ENCODE data around the gene PYM1.
"Not testable (repeated sequence)": the region's sequence is repeated elsewhere in the genome, so short reads cannot be mapped to it uniquely, and the experiment has no call there.

The PYM1 gene

DNA sequence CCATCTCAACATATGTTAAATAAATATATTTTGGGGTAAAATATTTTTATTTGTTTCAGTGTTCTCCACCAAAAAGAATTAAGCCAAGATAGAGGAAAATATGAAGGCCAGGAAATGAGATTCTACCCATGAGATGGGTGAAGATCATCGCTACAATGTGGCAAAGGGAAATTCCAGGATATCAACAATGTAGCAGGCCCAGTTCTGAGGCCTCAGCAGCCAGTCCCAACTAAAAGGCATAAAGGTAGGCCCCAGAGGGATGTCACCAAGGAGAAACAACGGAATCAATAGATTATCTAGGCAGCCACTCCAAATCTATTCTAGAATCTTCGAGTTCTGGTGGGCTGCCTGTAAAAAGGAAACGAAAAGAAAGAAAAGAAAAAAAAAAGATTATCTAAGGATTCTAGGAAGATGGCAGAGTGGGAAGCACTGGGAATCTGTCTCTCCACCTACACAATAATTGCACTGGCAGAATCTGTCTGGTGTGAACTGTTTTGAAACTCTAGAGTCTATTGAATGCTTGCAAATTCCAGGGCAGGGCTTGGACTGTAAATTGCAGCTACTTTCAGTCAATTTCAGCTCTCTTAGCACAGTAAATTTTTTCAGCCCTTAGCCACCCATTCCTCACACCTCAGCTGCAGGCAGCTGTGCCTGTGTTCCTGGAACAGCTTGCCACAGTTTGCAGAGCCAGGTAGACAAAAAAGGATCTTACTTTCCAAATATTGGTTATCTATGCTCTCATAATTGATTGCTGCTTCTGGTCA, 51.8 kb downstream of the PYM1 start:
- no peak overlapping the region for H2AFZ ChIP-seq (ENCODE audit: low read length)
- no peaks in the 10 kb centered on the region for H4K20me1 ChIP-seq (ENCODE audit: insufficient read depth, low read length, poor library complexity, severe bottlenecking)
- H3K36me3 ChIP-seq (ENCODE audit: insufficient read depth, low read length): no peaks in the 10 kb centered on the region
- H3K9me2 ChIP-seq (replicated peaks; ENCODE audit: low read depth, low read length): no peaks in the 10 kb centered on the region
- H3K9ac ChIP-seq (ENCODE audit: low read depth, low read length, poor library complexity, severe bottlenecking): no peak overlapping the region
- H3F3A ChIP-seq (ENCODE audit: low read depth): no peaks in the 10 kb centered on the region
- H3K4me2 ChIP-seq (ENCODE audit: low read depth, low read length, poor library complexity, severe bottlenecking): no peak overlapping the region
- no peaks in the 10 kb centered on the region for H3K79me2 ChIP-seq (ENCODE audit: insufficient read depth, low read length)
- TF ChIP-seq EZH2phosphoT487 (IDR thresholded peaks at IDR 0.05; ENCODE audit: borderline replicate concordance): no peak
- TF ChIP-seq, protein P1, sequence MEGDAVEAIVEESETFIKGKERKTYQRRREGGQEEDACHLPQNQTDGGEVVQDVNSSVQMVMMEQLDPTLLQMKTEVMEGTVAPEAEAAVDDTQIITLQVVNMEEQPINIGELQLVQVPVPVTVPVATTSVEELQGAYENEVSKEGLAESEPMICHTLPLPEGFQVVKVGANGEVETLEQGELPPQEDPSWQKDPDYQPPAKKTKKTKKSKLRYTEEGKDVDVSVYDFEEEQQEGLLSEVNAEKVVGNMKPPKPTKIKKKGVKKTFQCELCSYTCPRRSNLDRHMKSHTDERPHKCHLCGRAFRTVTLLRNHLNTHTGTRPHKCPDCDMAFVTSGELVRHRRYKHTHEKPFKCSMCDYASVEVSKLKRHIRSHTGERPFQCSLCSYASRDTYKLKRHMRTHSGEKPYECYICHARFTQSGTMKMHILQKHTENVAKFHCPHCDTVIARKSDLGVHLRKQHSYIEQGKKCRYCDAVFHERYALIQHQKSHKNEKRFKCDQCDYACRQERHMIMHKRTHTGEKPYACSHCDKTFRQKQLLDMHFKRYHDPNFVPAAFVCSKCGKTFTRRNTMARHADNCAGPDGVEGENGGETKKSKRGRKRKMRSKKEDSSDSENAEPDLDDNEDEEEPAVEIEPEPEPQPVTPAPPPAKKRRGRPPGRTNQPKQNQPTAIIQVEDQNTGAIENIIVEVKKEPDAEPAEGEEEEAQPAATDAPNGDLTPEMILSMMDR (conservative IDR thresholded peaks at IDR 0.05; ENCODE audit: low read length): no peak
- no peaks in the 10 kb centered on the region; the same call in 1 of the 2 replicates for H3K9me3 ChIP-seq (ENCODE audit: insufficient read depth, low read depth, low read length)
- no peaks in the 10 kb centered on the region for H3K27me3 ChIP-seq (ENCODE audit: insufficient read depth, low read length, poor library complexity, severe bottlenecking)
- no peak overlapping the region for H3K4me3 ChIP-seq (ENCODE audit: low read length, poor library complexity, severe bottlenecking)
- H3K4me1 ChIP-seq (ENCODE audit: insufficient read depth, low read length, poor library complexity, severe bottlenecking): no peaks in the 10 kb centered on the region

DNA sequence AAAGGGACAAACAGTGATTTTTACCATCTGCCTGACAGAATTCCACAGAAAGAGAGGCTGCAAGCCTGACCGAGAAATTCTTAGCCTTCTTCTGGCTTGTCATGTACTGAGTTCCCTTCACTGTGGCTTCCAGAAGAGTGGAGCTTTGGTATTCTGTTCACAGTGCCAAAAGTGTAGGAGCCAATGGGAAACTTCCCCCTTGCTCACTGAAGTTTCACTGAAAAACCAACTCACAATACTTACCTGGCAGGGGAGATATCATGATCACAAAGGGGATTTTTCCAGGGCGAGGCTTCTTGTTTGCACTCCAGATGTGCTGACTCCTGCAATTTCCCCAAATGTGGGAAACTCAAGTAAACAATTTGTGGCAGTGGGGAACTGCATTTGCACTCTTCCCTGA, 53.3 kb downstream of the PYM1 start:
- no peaks in the 10 kb centered on the region for H4K20me1 ChIP-seq (ENCODE audit: insufficient read depth, low read length, poor library complexity, severe bottlenecking)
- H3K4me1 ChIP-seq (ENCODE audit: insufficient read depth, low read length, poor library complexity, severe bottlenecking): no peaks in the 10 kb centered on the region
- H3K36me3 ChIP-seq (ENCODE audit: insufficient read depth, low read length): no peaks in the 10 kb centered on the region
- H2AFZ ChIP-seq (ENCODE audit: low read length): no peak overlapping the region
- H3K79me2 ChIP-seq (ENCODE audit: insufficient read depth, low read length): no peaks in the 10 kb centered on the region
- no peak overlapping the region for H3K4me3 ChIP-seq (ENCODE audit: low read length, poor library complexity, severe bottlenecking)
- no peaks in the 10 kb centered on the region for H3K9me2 ChIP-seq (replicated peaks; ENCODE audit: low read depth, low read length)
- H3F3A ChIP-seq (ENCODE audit: low read depth): no peaks in the 10 kb centered on the region
- H3K4me2 ChIP-seq (ENCODE audit: low read depth, low read length, poor library complexity, severe bottlenecking): no peak overlapping the region
- no peak overlapping the region for H3K9ac ChIP-seq (ENCODE audit: low read depth, low read length, poor library complexity, severe bottlenecking)
- H3K9me3 ChIP-seq (ENCODE audit: insufficient read depth, low read depth, low read length): no peaks in the 10 kb centered on the region; the same call in 1 of the 2 replicates
- TF ChIP-seq EZH2phosphoT487 (IDR thresholded peaks at IDR 0.05; ENCODE audit: borderline replicate concordance): no peak
- TF ChIP-seq, protein P1 (conservative IDR thresholded peaks at IDR 0.05; ENCODE audit: low read length): no peak
- H3K27me3 ChIP-seq (ENCODE audit: insufficient read depth, low read length, poor library complexity, severe bottlenecking): no peaks in the 10 kb centered on the region

DNA sequence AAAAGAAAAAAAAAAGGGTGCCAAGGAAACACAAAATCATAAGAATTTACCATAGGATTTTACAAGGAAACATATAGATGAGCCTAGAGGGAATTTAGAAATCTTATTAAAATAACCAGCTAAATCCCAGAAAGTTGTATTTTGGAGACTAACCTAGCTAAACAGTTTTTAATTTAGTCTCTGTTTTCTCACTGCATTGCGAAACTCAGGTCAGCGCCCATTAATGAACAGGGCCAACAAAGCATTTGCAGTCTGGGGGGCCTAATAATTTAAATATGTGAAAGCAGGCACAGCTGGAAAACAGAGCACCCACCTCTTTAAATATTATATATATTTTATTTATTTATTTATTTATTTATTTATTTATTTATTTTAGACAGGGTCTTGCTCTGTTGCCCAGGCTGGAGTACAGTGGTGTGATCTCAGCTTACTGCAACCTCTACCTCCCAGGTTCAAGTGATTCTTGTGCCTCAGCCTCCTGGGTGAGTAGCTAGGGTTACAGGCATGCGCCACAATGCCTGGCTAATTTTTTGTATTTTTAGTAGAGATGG, 61.2 kb downstream of the PYM1 start:
- not testable (repeated sequence) for H3F3A ChIP-seq (ENCODE audit: low read depth); H3K9ac ChIP-seq (ENCODE audit: low read depth, low read length, poor library complexity, severe bottlenecking); H3K4me2 ChIP-seq (ENCODE audit: low read depth, low read length, poor library complexity, severe bottlenecking); H3K27me3 ChIP-seq (ENCODE audit: insufficient read depth, low read length, poor library complexity, severe bottlenecking); H3K36me3 ChIP-seq (ENCODE audit: insufficient read depth, low read length); H3K79me2 ChIP-seq (ENCODE audit: insufficient read depth, low read length); H3K9me3 ChIP-seq (ENCODE audit: insufficient read depth, low read depth, low read length); H3K4me3 ChIP-seq (ENCODE audit: low read length, poor library complexity, severe bottlenecking); H2AFZ ChIP-seq (ENCODE audit: low read length); H4K20me1 ChIP-seq (ENCODE audit: insufficient read depth, low read length, poor library complexity, severe bottlenecking); H3K9me2 ChIP-seq (replicated peaks; ENCODE audit: low read depth, low read length); H3K4me1 ChIP-seq (ENCODE audit: insufficient read depth, low read length, poor library complexity, severe bottlenecking)

DNA sequence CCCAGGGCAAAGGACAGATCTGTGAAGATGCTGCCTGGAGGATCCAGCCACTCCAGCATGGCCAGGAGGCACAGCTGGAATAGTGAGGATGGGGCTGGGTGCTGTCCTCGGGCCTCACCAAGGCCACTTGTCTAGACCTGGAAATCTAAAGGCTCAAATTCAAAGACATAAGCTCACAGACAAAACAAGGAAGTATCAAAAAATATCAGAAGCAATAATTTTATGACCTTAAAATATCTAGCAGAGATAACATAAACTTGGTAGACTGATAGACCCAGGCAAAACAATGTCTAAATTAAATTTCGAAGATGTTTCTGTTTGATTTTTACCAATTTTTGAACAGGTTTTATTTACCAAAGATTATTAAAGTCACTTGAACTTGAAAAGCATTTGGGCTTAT, 62.4 kb downstream of the PYM1 start:
- no peaks in the 10 kb centered on the region for H3K9me2 ChIP-seq (replicated peaks; ENCODE audit: low read depth, low read length)
- no peaks in the 10 kb centered on the region for H3F3A ChIP-seq (ENCODE audit: low read depth)
- TF ChIP-seq, protein P1 (conservative IDR thresholded peaks at IDR 0.05; ENCODE audit: low read length): no peak
- no peak for TF ChIP-seq EZH2phosphoT487 (IDR thresholded peaks at IDR 0.05; ENCODE audit: borderline replicate concordance)
- H2AFZ ChIP-seq (ENCODE audit: low read length): no peak overlapping the region
- H3K4me2 ChIP-seq (ENCODE audit: low read depth, low read length, poor library complexity, severe bottlenecking): no peak overlapping the region
- no peaks in the 10 kb centered on the region for H4K20me1 ChIP-seq (ENCODE audit: insufficient read depth, low read length, poor library complexity, severe bottlenecking)
- H3K9ac ChIP-seq (ENCODE audit: low read depth, low read length, poor library complexity, severe bottlenecking): no peak overlapping the region
- H3K9me3 ChIP-seq (ENCODE audit: insufficient read depth, low read depth, low read length): peaks cover 2% of the 10 kb centered on the region; the same call in 1 of the 2 replicates
- H3K27me3 ChIP-seq (ENCODE audit: insufficient read depth, low read length, poor library complexity, severe bottlenecking): no peaks in the 10 kb centered on the region
- H3K4me1 ChIP-seq (ENCODE audit: insufficient read depth, low read length, poor library complexity, severe bottlenecking): no peaks in the 10 kb centered on the region
- no peak overlapping the region for H3K4me3 ChIP-seq (ENCODE audit: low read length, poor library complexity, severe bottlenecking)
- H3K36me3 ChIP-seq (ENCODE audit: insufficient read depth, low read length): no peaks in the 10 kb centered on the region
- no peaks in the 10 kb centered on the region for H3K79me2 ChIP-seq (ENCODE audit: insufficient read depth, low read length)

DNA sequence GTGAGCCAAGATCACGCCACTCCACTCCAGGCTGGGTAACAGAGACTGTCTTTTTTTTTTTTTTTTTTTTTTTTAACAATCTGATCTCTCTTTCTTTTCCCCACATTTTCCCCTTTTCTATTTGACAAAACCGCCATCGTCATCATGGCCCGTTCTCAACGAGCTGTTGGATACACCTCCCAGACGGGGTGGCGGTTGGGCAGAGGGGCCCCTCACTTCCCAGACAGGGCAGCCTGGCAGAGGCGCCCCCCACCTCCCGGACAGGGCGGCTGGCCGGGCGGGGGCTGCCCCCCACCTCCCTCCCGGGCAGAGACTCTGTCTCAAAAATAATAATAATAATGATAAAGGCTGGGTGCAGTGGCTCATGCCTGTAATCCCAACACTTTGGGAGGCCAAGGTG, 64.8 kb downstream of the PYM1 start:
- H3K9me2 ChIP-seq (replicated peaks; ENCODE audit: low read depth, low read length); H3K4me3 ChIP-seq (ENCODE audit: low read length, poor library complexity, severe bottlenecking); H3K27me3 ChIP-seq (ENCODE audit: insufficient read depth, low read length, poor library complexity, severe bottlenecking); H3K4me2 ChIP-seq (ENCODE audit: low read depth, low read length, poor library complexity, severe bottlenecking); H2AFZ ChIP-seq (ENCODE audit: low read length); H3F3A ChIP-seq (ENCODE audit: low read depth); H3K36me3 ChIP-seq (ENCODE audit: insufficient read depth, low read length); H3K79me2 ChIP-seq (ENCODE audit: insufficient read depth, low read length); H3K4me1 ChIP-seq (ENCODE audit: insufficient read depth, low read length, poor library complexity, severe bottlenecking); H4K20me1 ChIP-seq (ENCODE audit: insufficient read depth, low read length, poor library complexity, severe bottlenecking); H3K9me3 ChIP-seq (ENCODE audit: insufficient read depth, low read depth, low read length); H3K9ac ChIP-seq (ENCODE audit: low read depth, low read length, poor library complexity, severe bottlenecking): not testable (repeated sequence)
